GM18517 (cell line): ENCODE results near the gene CD74.

ENCODE experiments used
- ATAC-seq: cut with Tn5 transposase; IDR thresholded peaks from one replicate; pipeline ENCODE4 v1.9.1; 2021; ENCODE audit warnings: mild to moderate bottlenecking, moderate library complexity; ENCODE audit not compliant: unreplicated experiment

Gene CD74

GRCh38 chr5:150368526-150368925, 44.2 kb downstream of the CD74 start:
- no peak for ATAC-seq

DNA sequence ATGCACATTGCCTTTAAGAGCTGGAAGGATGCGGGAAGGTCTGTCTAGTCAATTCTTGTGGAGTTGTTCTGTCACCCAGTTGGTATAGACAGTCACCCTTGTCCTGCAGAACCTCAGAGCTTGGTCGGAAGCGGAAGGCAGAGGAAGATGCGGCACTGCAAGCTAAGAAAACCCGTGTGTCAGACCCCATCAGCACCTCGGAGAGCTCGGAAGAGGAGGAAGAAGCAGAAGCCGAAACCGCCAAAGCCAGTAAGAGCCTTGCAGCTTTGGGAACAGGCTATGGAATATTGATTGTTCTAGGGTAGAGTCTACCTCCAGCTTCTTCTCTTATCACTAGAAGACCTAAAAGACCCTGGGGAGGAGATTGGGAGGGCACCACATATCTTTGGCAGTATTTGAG, 48.7 kb downstream of the CD74 start:
- ATAC-seq = no peak

GRCh38 chr5:150363185-150363584, 49.5 kb downstream of the CD74 start:
- no peak for ATAC-seq

GRCh38 chr5:150361301-150361700, 51.4 kb downstream of the CD74 start:
- ATAC-seq = peak; percentile 30

GRCh38 chr5:150358261-150359095, 54.2 kb downstream of the CD74 start:
- ATAC-seq = no peak

GRCh38 chr5:150357326-150358260, 55.1 kb downstream of the CD74 start, which contains the start of gene TCOF1:
Gene TCOF1 (plus strand): TSS chr5:150357697. CDS start chr5:150357747, 50 bp downstream.
- ATAC-seq = peak; percentile 90

GRCh38 chr5:150356575-150357294, 56.0 kb downstream of the CD74 start:
- no peak for ATAC-seq

- ATAC-seq = no peak
Measured at GRCh38 chr5:150355791-150356190, 56.9 kb downstream of the CD74 start.

GRCh38 chr5:150353032-150353675, 59.6 kb downstream of the CD74 start:
- ATAC-seq = no peak

DNA sequence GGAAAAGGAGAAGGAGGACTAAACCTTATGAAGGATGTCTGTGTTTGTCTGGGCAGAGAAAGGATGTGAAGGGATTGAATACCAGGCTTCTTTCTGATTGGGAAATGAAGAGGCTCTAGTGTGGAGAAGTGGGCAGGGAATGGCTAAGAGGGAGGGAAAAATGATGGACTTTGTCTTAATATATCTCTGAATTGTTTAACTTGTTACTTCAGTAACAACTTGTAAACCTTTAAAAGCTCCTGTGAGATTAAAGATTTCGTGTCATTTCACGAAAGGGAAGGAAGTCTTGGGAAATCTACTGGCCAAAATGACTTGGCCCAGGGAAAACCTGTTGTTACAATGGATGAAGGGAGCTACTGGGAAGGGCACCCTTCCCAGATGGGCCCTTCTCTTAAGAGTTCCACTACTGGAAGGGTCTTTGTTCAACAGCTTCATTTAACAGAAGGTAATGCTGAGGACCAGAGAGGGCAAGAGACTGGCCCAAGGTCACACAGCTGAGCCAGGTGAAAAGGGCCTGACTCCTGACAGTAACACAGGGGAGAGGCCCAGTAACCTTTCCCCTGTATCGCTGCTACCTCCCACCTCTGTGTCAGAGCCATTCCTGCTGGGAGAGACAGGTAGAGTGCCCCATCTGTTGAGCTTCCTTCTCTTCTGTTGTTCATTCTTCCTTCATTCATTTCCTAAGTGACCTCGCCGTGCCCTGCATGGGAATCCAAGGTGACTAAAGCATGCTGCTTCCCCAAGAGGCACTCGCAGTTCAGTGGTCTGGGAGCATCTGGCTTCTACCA, 60.3 kb downstream of the CD74 start:
- no peak for ATAC-seq
